ENCODE measurements around the gene RBKS. TPM values are rescaled to one million over a fixed set of nuclear protein-coding genes. Genes with fewer than 3 reads are reported as not detected.

RBKS gene
- total RNA-seq, 1 experiment from 2014 or later, result 4.5 TPM

- no peak for TF ChIP-seq CTCF (conservative IDR thresholded peaks at IDR 0.05)
- TF ChIP-seq EZH2 (IDR thresholded peaks at IDR 0.05; ENCODE audit: low read depth), result no peak
- POLR2A ChIA-PET (ENCODE audit: unreplicated experiment), result no interaction called here
- H3K9me2 ChIP-seq (ENCODE audit: insufficient read depth), result no peaks in the 10 kb centered on the region
- no peak overlapping the region for H3K4me3 ChIP-seq
- H4K20me1 ChIP-seq (ENCODE audit: insufficient read depth), result no peaks in the 10 kb centered on the region
- no peak overlapping the region for H3K27ac ChIP-seq
- no peaks in the 10 kb centered on the region for H3K9me3 ChIP-seq (ENCODE audit: insufficient read depth, low read depth)
- H2AFZ ChIP-seq, result no peak overlapping the region
- H3K79me2 ChIP-seq (ENCODE audit: low read depth), result peaks cover 18% of the 10 kb centered on the region; the same call in 1 of the 2 replicates
- no peaks in the 10 kb centered on the region for H3F3A ChIP-seq (ENCODE audit: insufficient read depth, low read depth)
- BruUV-seq (replicated peaks), result no TSS peak
- peaks cover 4% of the 10 kb centered on the region; the same call in 1 of the 2 replicates for H3K36me3 ChIP-seq (ENCODE audit: low read depth)
- H3K4me1 ChIP-seq (replicated peaks; ENCODE audit: insufficient read depth), result no peaks in the 10 kb centered on the region
- H3K4me2 ChIP-seq, result no peak overlapping the region
- H3K27me3 ChIP-seq (ENCODE audit: insufficient read depth, low read depth), result no peaks in the 10 kb centered on the region
- intact Hi-C loops (cut with micrococcal nuclease; ENCODE audit: unreplicated experiment), result no loop called here
- DNase-seq, result no peak
- CTCF ChIA-PET, result no interaction called here
Observed at GRCh38 chr2:27912512-27912911, 22.3 kb upstream of the RBKS start.

- Histone ChIP-seq H3K9me3 (ENCODE audit: insufficient read depth, low read depth) (no peaks in the 10 kb centered on the region), H4K20me1 (ENCODE audit: insufficient read depth) (no peaks in the 10 kb centered on the region), H3K27me3 (ENCODE audit: insufficient read depth, low read depth) (no peaks in the 10 kb centered on the region), H3K4me1 (replicated peaks; ENCODE audit: insufficient read depth) (no peaks in the 10 kb centered on the region), H3K27ac (no peak overlapping the region), H2AFZ (no peak overlapping the region), H3F3A (ENCODE audit: insufficient read depth, low read depth) (no peaks in the 10 kb centered on the region), H3K79me2 (ENCODE audit: low read depth) (peaks cover 21% of the 10 kb centered on the region; the same call in 1 of the 2 replicates), H3K36me3 (ENCODE audit: low read depth) (peaks cover 4% of the 10 kb centered on the region; the same call in 1 of the 2 replicates), H3K4me3 (no peak overlapping the region), H3K9me2 (ENCODE audit: insufficient read depth) (no peaks in the 10 kb centered on the region), H3K4me2 (no peak overlapping the region)
- ChIA-PET CTCF (no interaction called here), POLR2A (ENCODE audit: unreplicated experiment) (no interaction called here)
- DNase-seq, result no peak
- BruUV-seq (replicated peaks), result no TSS peak
- no peak for TF ChIP-seq EZH2 (IDR thresholded peaks at IDR 0.05; ENCODE audit: low read depth)
- TF ChIP-seq CTCF (conservative IDR thresholded peaks at IDR 0.05), result no peak
- intact Hi-C loops (cut with micrococcal nuclease; ENCODE audit: unreplicated experiment), result no loop called here
Observed at GRCh38 chr2:27911458-27912210, 21.4 kb upstream of the RBKS start.

- Histone ChIP-seq H3K4me1 (replicated peaks; ENCODE audit: insufficient read depth) (no peaks in the 10 kb centered on the region), H3K9me3 (ENCODE audit: insufficient read depth, low read depth) (no peaks in the 10 kb centered on the region), H2AFZ (no peak overlapping the region), H3K4me2 (no peak overlapping the region), H3F3A (ENCODE audit: insufficient read depth, low read depth) (no peaks in the 10 kb centered on the region), H3K27me3 (ENCODE audit: insufficient read depth, low read depth) (no peaks in the 10 kb centered on the region), H3K9me2 (ENCODE audit: insufficient read depth) (no peaks in the 10 kb centered on the region), H3K79me2 (ENCODE audit: low read depth) (peaks cover 21% of the 10 kb centered on the region; the same call in 1 of the 2 replicates), H3K36me3 (ENCODE audit: low read depth) (peaks cover 4% of the 10 kb centered on the region; the same call in 1 of the 2 replicates), H4K20me1 (ENCODE audit: insufficient read depth) (no peaks in the 10 kb centered on the region), H3K27ac (no peak overlapping the region), H3K4me3 (no peak overlapping the region)
- POLR2A ChIA-PET (ENCODE audit: unreplicated experiment), result interaction anchor here (0.6 kb wide), 1 partner anchor 137 kb away, joined by 5 read pairs; no protein-coding TSS in a partner anchor
- CTCF ChIA-PET, result no interaction called here
- BruUV-seq (replicated peaks), result no TSS peak
- intact Hi-C loops (cut with micrococcal nuclease; ENCODE audit: unreplicated experiment), result no loop called here
- no peak for DNase-seq
- no peak for TF ChIP-seq CTCF (conservative IDR thresholded peaks at IDR 0.05)
Observed at GRCh38 chr2:27909901-27910300, 19.7 kb upstream of the RBKS start.

All from PC-9 (cell line).